Endodermal cell (in vitro differentiated cells): Measurements from ENCODE around the gene CLEC2L. TPM values are rescaled to one million over a fixed set of nuclear protein-coding genes. Genes with fewer than 3 reads are reported as not detected.

Experiments used
- DNase-seq: peaks from one replicate; pipeline ENCODE4 v3.0.0-alpha.2; 2017
- H3K27ac ChIP-seq: 2 replicates; pipeline ENCODE4 v1.5.1; 2013; ENCODE audit warnings: mild to moderate bottlenecking, low read depth, low read length, moderate library complexity
- H3K27me3 ChIP-seq: 2 replicates; pipeline ENCODE4 v1.6.1; 2013; ENCODE audit warnings: mild to moderate bottlenecking, low read length, moderate library complexity; ENCODE audit not compliant: insufficient read depth, control insufficient read depth, poor library complexity, severe bottlenecking
- H3K36me3 ChIP-seq: 2 replicates; pipeline ENCODE4 v1.7.0; 2013; ENCODE audit warnings: mild to moderate bottlenecking, low read length, moderate library complexity; ENCODE audit not compliant: control insufficient read depth, insufficient read depth
- H3K4me1 ChIP-seq: one replicate; pipeline ENCODE4 v1.7.0; 2013; ENCODE audit warnings: low read length; ENCODE audit not compliant: control insufficient read depth, insufficient read depth
- H3K4me3 ChIP-seq: 2 replicates; pipeline ENCODE4 v1.5.1; 2013; ENCODE audit warnings: mild to moderate bottlenecking, low read length, moderate library complexity
- H3K9ac ChIP-seq: 2 replicates; pipeline ENCODE4 v1.6.1; 2013; ENCODE audit warnings: mild to moderate bottlenecking, low read length, moderate library complexity; ENCODE audit not compliant: poor library complexity, severe bottlenecking; ENCODE audit errors: extremely low read depth
- H3K9me3 ChIP-seq: 2 replicates; pipeline ENCODE4 v1.6.1; 2013; ENCODE audit warnings: mild to moderate bottlenecking, low read length, moderate library complexity; ENCODE audit not compliant: control insufficient read depth
- H3K27ac Mint-ChIP-seq: 2 replicates; pipeline ENCODE4 v1.8.0; 2020; ENCODE audit warnings: mixed read lengths
- H3K27me3 Mint-ChIP-seq: 2 replicates; pipeline ENCODE4 v1.8.0; 2021; ENCODE audit warnings: mild to moderate bottlenecking, mixed read lengths; ENCODE audit not compliant: insufficient read depth
- H3K36me3 Mint-ChIP-seq: 2 replicates; pipeline ENCODE4 v1.8.0; 2020; ENCODE audit warnings: low read depth, mixed read lengths
- H3K4me1 Mint-ChIP-seq: 2 replicates; pipeline ENCODE4 v1.8.0; 2020; ENCODE audit warnings: mixed read lengths
- H3K4me3 Mint-ChIP-seq: 2 replicates; pipeline ENCODE4 v1.8.0; 2020; ENCODE audit warnings: mild to moderate bottlenecking, moderate library complexity, mixed read lengths
- H3K9me3 Mint-ChIP-seq: 2 replicates; pipeline ENCODE4 v1.8.0; 2020; ENCODE audit warnings: mild to moderate bottlenecking, mixed read lengths
- CTCF ChIP-seq: fragments of 200-600 bp; sonication (generic); conservative IDR thresholded peaks from 2 replicates; pipeline ENCODE4 v1.5.0; 2021; ENCODE audit warnings: antibody characterized with exemption, mild to moderate bottlenecking
- WGBS, 2 experiments: methylation state at CpG; one replicate each; pipeline versions ENCODE4 v1.1.5 to v1.1.7; 2013; ENCODE audit warnings: missing lambda C conversion rate in 2 of 2, mixed read lengths in 1 of 2; ENCODE audit not compliant: insufficient coverage in 1 of 2, insufficient read length in 1 of 2; 5-methylcytosine and 5-hydroxymethylcytosine counted together
- total RNA-seq, 2 donors: library from RNA; stranded (reverse); fragmentation: NEBNext Ultra II Directional in 1 of 2; extraction: Animal tissue kit (Norgen Biotek cat#: 25700) in 1 of 2; gene quantifications; 2 replicates in 1 of 2; 3 replicates in 1 of 2; pipeline ENCODE4 v1.2.1, GENCODE V29; 2021

Gene CLEC2L
- total RNA-seq, 2 donors from 2014 or later = 1.2 to 1.5 TPM

- H3K9me3 Mint-ChIP-seq = no peaks in the 10 kb centered on the region
- no peak for TF ChIP-seq CTCF
- no peak overlapping the region for H3K4me3 Mint-ChIP-seq
- no peak overlapping the region for H3K9ac ChIP-seq
- no peak overlapping the region for H3K27ac Mint-ChIP-seq
- H3K27me3 ChIP-seq = no peaks in the 10 kb centered on the region
- peak overlapping the region; percentile 16 for H3K27ac ChIP-seq
- WGBS, 2 experiments = 70 to 79% methylated on average over 4 to 5 of the region's 5 CpGs
- no peaks in the 10 kb centered on the region for H3K36me3 ChIP-seq
- no peak overlapping the region for H3K4me3 ChIP-seq
- no peaks in the 10 kb centered on the region for H3K27me3 Mint-ChIP-seq
- no peaks in the 10 kb centered on the region for H3K36me3 Mint-ChIP-seq
- H3K4me1 ChIP-seq = no peaks in the 10 kb centered on the region
- DNase-seq = no peak
- no peaks in the 10 kb centered on the region for H3K4me1 Mint-ChIP-seq
- H3K9me3 ChIP-seq = no peaks in the 10 kb centered on the region
These were observed 12.2 kb upstream of the CLEC2L start for GRCh38 chr7:139511315-139511714.

- DNase-seq = peak; percentile 69
- Histone ChIP-seq H3K9me3 (no peaks in the 10 kb centered on the region), H3K27me3 (no peaks in the 10 kb centered on the region), H3K4me1 (no peaks in the 10 kb centered on the region), H3K4me3 (no peak overlapping the region), H3K36me3 (no peaks in the 10 kb centered on the region), H3K9ac (no peak overlapping the region), H3K27ac (no peak overlapping the region)
- H3K4me3 Mint-ChIP-seq = no peak overlapping the region
- TF ChIP-seq CTCF = no peak
- H3K27ac Mint-ChIP-seq = no peak overlapping the region
- peaks cover 3% of the 10 kb centered on the region for H3K27me3 Mint-ChIP-seq
- no peaks in the 10 kb centered on the region for H3K36me3 Mint-ChIP-seq
- 82 to 84% methylated on average over 6 to 8 of the region's 8 CpGs for WGBS, 2 experiments
- no peaks in the 10 kb centered on the region for H3K4me1 Mint-ChIP-seq
- peaks cover under 1% of the 10 kb centered on the region for H3K9me3 Mint-ChIP-seq
These were observed 8.2 kb upstream of the CLEC2L start for GRCh38 chr7:139515266-139515665.

- no peak overlapping the region for H3K27ac Mint-ChIP-seq
- Histone ChIP-seq H3K27me3 (peaks cover 50% of the 10 kb centered on the region), H3K27ac (no peak overlapping the region), H3K4me3 (no peak overlapping the region), H3K36me3 (no peaks in the 10 kb centered on the region), H3K9ac (no peak overlapping the region), H3K9me3 (no peaks in the 10 kb centered on the region), H3K4me1 (peaks cover 2% of the 10 kb centered on the region)
- no peak for TF ChIP-seq CTCF
- WGBS, 2 experiments = 71% methylated on average over 1 of the region's 1 CpG; no CpG with 5 or more reads in 1 of the 2 experiments
- no peak for DNase-seq
- H3K27me3 Mint-ChIP-seq = peaks cover 50% of the 10 kb centered on the region
- H3K9me3 Mint-ChIP-seq = peaks cover 9% of the 10 kb centered on the region
- no peaks in the 10 kb centered on the region for H3K4me1 Mint-ChIP-seq
- H3K36me3 Mint-ChIP-seq = no peaks in the 10 kb centered on the region
- H3K4me3 Mint-ChIP-seq = no peak overlapping the region
These were observed 2.0 kb upstream of the CLEC2L start for GRCh38 chr7:139521439-139521838.
